Measurements from ENCODE around the gene F2.
A peak's percentile ranks its signal among the peaks of the same experiment; 100 is the strongest.

The F2 gene

DNA sequence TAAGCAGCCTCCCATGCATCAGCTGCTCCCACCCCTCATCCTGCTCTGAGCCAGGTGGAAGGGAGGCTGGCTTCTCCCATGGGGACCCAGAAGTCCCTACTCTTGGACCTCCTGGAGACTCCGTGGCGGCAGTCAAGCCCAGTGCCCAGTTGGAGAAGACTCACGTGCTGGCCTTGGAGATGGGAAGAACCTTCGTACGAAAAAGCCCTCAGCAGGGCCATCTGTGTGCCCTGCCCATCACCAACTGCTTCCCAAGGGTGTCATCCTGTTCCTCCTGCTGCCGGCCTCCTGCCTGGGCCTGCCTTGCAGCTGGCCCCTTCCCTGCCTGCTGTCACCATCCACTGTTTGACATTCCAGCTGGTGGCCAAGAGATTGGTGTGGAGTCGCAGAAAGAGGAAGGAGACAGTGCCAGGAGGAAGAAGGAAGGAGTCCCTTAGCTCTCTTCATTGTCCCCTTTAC is 46.6 kb upstream of the F2 start:
- peaks cover 35% of the 10 kb centered on the region for H3F3A ChIP-seq (ENCODE audit: low read depth)
- peak overlapping the region; percentile 75 for H3K4me2 ChIP-seq (ENCODE audit: low read depth, low read length, poor library complexity, severe bottlenecking)
- peaks cover 8% of the 10 kb centered on the region; the same call in 1 of the 2 replicates for H3K79me2 ChIP-seq (ENCODE audit: insufficient read depth, low read length)
- no peaks in the 10 kb centered on the region for H3K9me3 ChIP-seq (ENCODE audit: insufficient read depth, low read depth, low read length)
- H2AFZ ChIP-seq (ENCODE audit: low read length): no peak overlapping the region
- H3K4me3 ChIP-seq (ENCODE audit: low read length, poor library complexity, severe bottlenecking): peak overlapping the region; percentile 57
- peaks cover 49% of the 10 kb centered on the region; the same call in 1 of the 2 replicates for H3K36me3 ChIP-seq (ENCODE audit: insufficient read depth, low read length)
- no peaks in the 10 kb centered on the region for H3K27me3 ChIP-seq (ENCODE audit: insufficient read depth, low read length, poor library complexity, severe bottlenecking)
- peaks cover 79% of the 10 kb centered on the region for H3K4me1 ChIP-seq (ENCODE audit: insufficient read depth, low read length, poor library complexity, severe bottlenecking)
- no peaks in the 10 kb centered on the region for H3K9me2 ChIP-seq (replicated peaks; ENCODE audit: low read depth, low read length)
- H4K20me1 ChIP-seq (ENCODE audit: insufficient read depth, low read length, poor library complexity, severe bottlenecking): no peaks in the 10 kb centered on the region
- TF ChIP-seq EZH2phosphoT487 (IDR thresholded peaks at IDR 0.05; ENCODE audit: borderline replicate concordance) (no peak), CTCF (conservative IDR thresholded peaks at IDR 0.05; ENCODE audit: low read length) (no peak)
- peak overlapping the region; percentile 76 for H3K9ac ChIP-seq (ENCODE audit: low read depth, low read length, poor library complexity, severe bottlenecking)

DNA sequence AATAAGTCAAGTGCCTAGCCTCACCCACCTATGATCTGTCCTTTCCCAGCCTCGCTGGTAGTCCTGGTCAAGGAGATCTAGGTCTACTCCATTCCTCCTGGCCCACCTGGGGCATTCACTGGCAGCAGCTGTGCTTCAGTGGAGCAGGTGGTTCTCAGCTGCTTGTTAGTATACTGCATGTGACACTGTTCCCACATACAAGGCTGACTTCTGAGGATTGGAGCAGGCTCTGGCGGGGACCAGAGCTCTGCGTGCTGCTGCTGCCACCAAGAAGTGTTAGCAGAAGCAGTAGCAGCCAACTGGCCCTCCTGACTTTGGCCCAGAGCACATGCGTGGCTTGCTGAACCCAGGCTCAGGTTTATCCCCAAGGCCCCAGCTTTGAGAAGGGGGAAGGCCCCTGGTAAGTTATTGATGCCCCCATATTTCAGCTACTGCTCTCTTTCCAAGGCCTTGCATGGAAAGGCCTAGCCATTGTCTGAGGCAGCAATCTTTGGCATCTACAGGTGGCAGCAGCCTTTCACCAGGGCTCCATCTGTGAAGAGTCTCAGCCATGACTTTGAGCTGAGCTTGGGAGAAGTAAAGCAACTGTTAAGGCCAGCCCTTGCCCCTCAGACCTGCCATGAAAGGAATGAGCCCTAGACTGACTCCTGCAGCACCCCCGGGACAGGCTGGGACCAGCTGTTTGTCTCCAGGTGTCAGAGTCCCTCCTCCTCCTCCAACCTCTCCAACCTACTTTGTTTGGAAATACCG is 45.1 kb upstream of the F2 start:
- Histone ChIP-seq H3K9me2 (replicated peaks; ENCODE audit: low read depth, low read length) (no peaks in the 10 kb centered on the region), H3F3A (ENCODE audit: low read depth) (peaks cover 35% of the 10 kb centered on the region), H3K9me3 (ENCODE audit: insufficient read depth, low read depth, low read length) (no peaks in the 10 kb centered on the region), H3K36me3 (ENCODE audit: insufficient read depth, low read length) (peaks cover 47% of the 10 kb centered on the region; the same call in 1 of the 2 replicates), H3K4me3 (ENCODE audit: low read length, poor library complexity, severe bottlenecking) (peak overlapping the region; percentile 37), H3K4me1 (ENCODE audit: insufficient read depth, low read length, poor library complexity, severe bottlenecking) (peaks cover 73% of the 10 kb centered on the region), H3K4me2 (ENCODE audit: low read depth, low read length, poor library complexity, severe bottlenecking) (peak overlapping the region; percentile 70), H3K27me3 (ENCODE audit: insufficient read depth, low read length, poor library complexity, severe bottlenecking) (no peaks in the 10 kb centered on the region), H3K79me2 (ENCODE audit: insufficient read depth, low read length) (peaks cover 8% of the 10 kb centered on the region; the same call in 1 of the 2 replicates), H4K20me1 (ENCODE audit: insufficient read depth, low read length, poor library complexity, severe bottlenecking) (no peaks in the 10 kb centered on the region), H3K9ac (ENCODE audit: low read depth, low read length, poor library complexity, severe bottlenecking) (peak overlapping the region; percentile 76), H2AFZ (ENCODE audit: low read length) (no peak overlapping the region)
- TF ChIP-seq CTCF (conservative IDR thresholded peaks at IDR 0.05; ENCODE audit: low read length): no peak
- no peak for TF ChIP-seq EZH2phosphoT487 (IDR thresholded peaks at IDR 0.05; ENCODE audit: borderline replicate concordance)

GRCh38 chr11:46674463-46675287 is 44.3 kb upstream of the F2 start:
- H2AFZ ChIP-seq (ENCODE audit: low read length): no peak overlapping the region
- H3K79me2 ChIP-seq (ENCODE audit: insufficient read depth, low read length): peaks cover 8% of the 10 kb centered on the region; the same call in 1 of the 2 replicates
- H3K9me3 ChIP-seq (ENCODE audit: insufficient read depth, low read depth, low read length): no peaks in the 10 kb centered on the region
- H3K36me3 ChIP-seq (ENCODE audit: insufficient read depth, low read length): peaks cover 47% of the 10 kb centered on the region; the same call in 1 of the 2 replicates
- H4K20me1 ChIP-seq (ENCODE audit: insufficient read depth, low read length, poor library complexity, severe bottlenecking): no peaks in the 10 kb centered on the region
- peak overlapping the region; percentile 76 for H3K9ac ChIP-seq (ENCODE audit: low read depth, low read length, poor library complexity, severe bottlenecking)
- no peaks in the 10 kb centered on the region for H3K9me2 ChIP-seq (replicated peaks; ENCODE audit: low read depth, low read length)
- H3K4me1 ChIP-seq (ENCODE audit: insufficient read depth, low read length, poor library complexity, severe bottlenecking): peaks cover 69% of the 10 kb centered on the region
- H3F3A ChIP-seq (ENCODE audit: low read depth): peaks cover 35% of the 10 kb centered on the region
- no peak for TF ChIP-seq EZH2phosphoT487 (IDR thresholded peaks at IDR 0.05; ENCODE audit: borderline replicate concordance)
- no peak for TF ChIP-seq CTCF (conservative IDR thresholded peaks at IDR 0.05; ENCODE audit: low read length)
- H3K27me3 ChIP-seq (ENCODE audit: insufficient read depth, low read length, poor library complexity, severe bottlenecking): no peaks in the 10 kb centered on the region
- peak overlapping the region; percentile 37 for H3K4me3 ChIP-seq (ENCODE audit: low read length, poor library complexity, severe bottlenecking)
- H3K4me2 ChIP-seq (ENCODE audit: low read depth, low read length, poor library complexity, severe bottlenecking): peak overlapping the region; percentile 70

Data from Loucy (cell line).